ENCODE data around the gene SLC7A1.
"Not testable (repeated sequence)": the region's sequence is repeated elsewhere in the genome, so short reads cannot be mapped to it uniquely, and the experiment has no call there.

SLC7A1 gene

GRCh38 chr13:29595380-29596063, at the start of gene SLC7A1:
Gene SLC7A1, minus strand, starts transcription at chr13:29595688. Its CDS starts 59,500 bp downstream, at chr13:29536188.
- DNase-seq: peak; percentile 78 to 81

- no peak for DNase-seq
These were observed 45.2 kb upstream of the SLC7A1 start for GRCh38 chr13:29640665-29641064.

GRCh38 chr13:29636831-29637230, 41.3 kb upstream of the SLC7A1 start:
- not testable (repeated sequence) for DNase-seq

GRCh38 chr13:29624997-29625396, 29.5 kb upstream of the SLC7A1 start:
- no peak for DNase-seq

GRCh38 chr13:29621841-29622240, 26.4 kb upstream of the SLC7A1 start:
- no peak for DNase-seq

GRCh38 chr13:29621051-29621800, 25.7 kb upstream of the SLC7A1 start:
- no peak for DNase-seq

- DNase-seq: no peak
These were observed 24.5 kb upstream of the SLC7A1 start for GRCh38 chr13:29619995-29620394.

GRCh38 chr13:29613101-29613500, 17.6 kb upstream of the SLC7A1 start:
- DNase-seq: no peak

- no peak for DNase-seq
These were observed 12.0 kb upstream of the SLC7A1 start for GRCh38 chr13:29607465-29607864.

GRCh38 chr13:29605860-29606526, 10.5 kb upstream of the SLC7A1 start:
- DNase-seq: no peak

- DNase-seq: no peak
These were observed 2.8 kb upstream of the SLC7A1 start for GRCh38 chr13:29598321-29598720.

GRCh38 chr13:29597706-29598105, 2.2 kb upstream of the SLC7A1 start:
- no peak for DNase-seq

GRCh38 chr13:29597246-29597645, 1.8 kb upstream of the SLC7A1 start:
- DNase-seq: no peak

GRCh38 chr13:29596064-29596418, 553 bp upstream of the SLC7A1 start:
- no peak for DNase-seq

- DNase-seq: peak; percentile 19 to 30
These were observed 643 bp downstream of the SLC7A1 start for GRCh38 chr13:29594710-29595379.

GRCh38 chr13:29594303-29594709, 1.2 kb downstream of the SLC7A1 start:
- peak; percentile 43 to 52 for DNase-seq

GRCh38 chr13:29593605-29594297, 1.7 kb downstream of the SLC7A1 start:
- no peak for DNase-seq

- DNase-seq: no peak
These were observed 4.2 kb downstream of the SLC7A1 start for GRCh38 chr13:29591310-29591709.

- no peak for DNase-seq
These were observed 5.5 kb downstream of the SLC7A1 start for GRCh38 chr13:29589967-29590366.

- DNase-seq: no peak
These were observed 6.3 kb downstream of the SLC7A1 start for GRCh38 chr13:29589234-29589633.

GRCh38 chr13:29587645-29588044, 7.8 kb downstream of the SLC7A1 start:
- DNase-seq: no peak

- no peak for DNase-seq
These were observed 12.3 kb downstream of the SLC7A1 start for GRCh38 chr13:29583073-29583785.

Data from SHP77 (cell line).